OCI-LY7 (cell line): ENCODE data around the gene LDHD.

ENCODE experiments used
- CTCF ChIP-seq: fragments of 200-600 bp; sonication (generic); conservative IDR thresholded peaks from 2 replicates; pipeline ENCODE4 v1.5.1; 2014; ENCODE audit warnings: mild to moderate bottlenecking, antibody characterized with exemption, low read length, moderate library complexity, mixed read lengths
- EZH2phosphoT487 ChIP-seq: fragments of 200-600 bp; sonication (generic); IDR thresholded peaks from 2 replicates; pipeline ENCODE4 v1.6.1; 2018; ENCODE audit warnings: low read depth, borderline replicate concordance, mild to moderate bottlenecking, mixed run types, antibody characterized with exemption, low read length, moderate library complexity, mixed read lengths

- TF ChIP-seq CTCF = no peak
- no peak for TF ChIP-seq EZH2phosphoT487
Measured at GRCh38 chr16:75087375-75087979, 29.1 kb downstream of the LDHD start.
